Esophagus squamous epithelium (tissue), 4 donors: ENCODE results near the gene ZCCHC7.

Source experiments
- CTCF ChIP-seq, 6 experiments: fragments of 450-650 bp in 4 of 6; fragments of 200-600 bp in 2 of 6; sonication (generic) in 2 of 6; IDR thresholded peaks; one replicate each; pipeline ENCODE4 v1.5.1; 2016 to 2019; ENCODE audit warnings: antibody characterized with exemption in 6 of 6, mild to moderate bottlenecking in 4 of 6, moderate library complexity in 4 of 6
- POLR2A ChIP-seq, 4 donors: fragments of 450-650 bp; IDR thresholded peaks; one replicate each; pipeline ENCODE4 v1.6.1; 2017; ENCODE audit warnings: antibody characterized with exemption in 4 of 4, mild to moderate bottlenecking in 4 of 4, moderate library complexity in 3 of 4

GRCh38 chr9:37178742-37179141 is 58.4 kb downstream of the ZCCHC7 start:
- no peak for TF ChIP-seq POLR2A (IDR thresholded peaks at IDR 0.05)
- TF ChIP-seq CTCF (IDR thresholded peaks at IDR 0.05) = no peak
